ENCODE measurements around the gene CD248.
A peak's percentile ranks its signal among the peaks of the same experiment; 100 is the strongest.

CD248 gene

GRCh38 chr11:66275396-66275795 lies 41.4 kb downstream of the CD248 start:
- TF ChIP-seq CTCF (IDR thresholded peaks at IDR 0.05), result no peak
- Histone ChIP-seq H3K4me1 (peaks cover 0 to 24% (median 18%) of the 10 kb centered on the region in 4 donors), H3K27me3 (no peaks in the 10 kb centered on the region), H3K4me3 (no peak overlapping the region), H3K36me3 (peaks cover 28 to 55% (median 50%) of the 10 kb centered on the region in 3 donors), H3K9me3 (no peaks in the 10 kb centered on the region), H3K27ac (no peak overlapping the region)
- intact Hi-C loops (cut with DNase I; ENCODE audit: low total_unique reads), result no loop called here
- no peak for DNase-seq

DNA sequence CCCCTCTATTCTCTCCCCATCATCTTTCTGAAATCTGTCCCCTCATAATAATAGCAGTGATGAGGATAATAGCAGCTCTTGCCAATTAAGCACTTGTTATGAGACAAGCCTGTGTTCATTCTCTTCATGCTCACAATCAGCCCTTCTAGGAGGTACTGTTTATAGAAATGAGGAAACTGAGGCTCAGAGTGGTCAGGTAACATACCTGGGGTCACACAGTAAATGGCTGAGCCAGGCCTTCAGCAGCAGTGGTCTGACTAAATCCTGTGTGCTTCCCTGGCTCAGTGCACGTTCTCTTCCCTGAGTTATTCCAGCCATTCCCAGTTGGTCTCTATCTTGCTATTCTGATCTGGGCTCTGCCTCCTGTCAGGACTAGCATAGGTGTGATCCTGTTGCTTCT lies 42.6 kb downstream of the CD248 start:
- no peak overlapping the region for H3K27ac ChIP-seq
- intact Hi-C loops (cut with DNase I; ENCODE audit: low total_unique reads), result no loop called here
- H3K4me1 ChIP-seq, result peaks cover 0 to 35% (median 29%) of the 10 kb centered on the region in 4 donors

DNA sequence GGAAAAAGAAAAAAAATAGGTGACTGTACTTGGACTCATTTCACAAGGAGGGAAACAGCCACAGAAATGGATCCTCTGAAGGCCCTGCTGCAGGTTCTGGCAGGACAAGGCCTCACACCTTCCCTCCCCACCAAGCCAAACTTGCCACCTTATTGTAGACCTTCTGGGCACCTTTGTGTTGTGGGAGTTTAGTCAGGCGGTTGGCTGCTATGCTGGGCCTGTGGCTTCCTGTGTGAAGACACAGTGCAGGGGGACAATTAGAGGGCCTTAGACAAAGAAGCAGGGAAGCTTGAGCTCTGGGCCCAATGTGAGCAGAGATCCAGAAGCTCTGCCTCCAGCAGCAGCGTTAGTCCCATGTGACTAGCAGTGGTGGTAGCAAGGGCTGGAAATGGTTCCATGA lies 44.2 kb downstream of the CD248 start:
- H3K4me1 ChIP-seq, result peaks cover 0 to 24% (median 20%) of the 10 kb centered on the region in 4 donors
- intact Hi-C loops (cut with DNase I; ENCODE audit: low total_unique reads), result no loop called here
- no peaks in the 10 kb centered on the region for H3K27me3 ChIP-seq
- H3K9me3 ChIP-seq, result no peaks in the 10 kb centered on the region
- H3K36me3 ChIP-seq, result peaks cover 28 to 55% (median 50%) of the 10 kb centered on the region in 3 donors
- DNase-seq, result no peak
- no peak overlapping the region for H3K27ac ChIP-seq
- TF ChIP-seq CTCF (IDR thresholded peaks at IDR 0.05), result no peak
- no peak overlapping the region for H3K4me3 ChIP-seq

More for the DNA sequence above, 42.6 kb downstream of the CD248 start:
- H3K4me3 ChIP-seq, result no peak overlapping the region
- peaks cover 28 to 55% (median 50%) of the 10 kb centered on the region in 3 donors for H3K36me3 ChIP-seq
- no peak for DNase-seq
- H3K27me3 ChIP-seq, result no peaks in the 10 kb centered on the region
- H3K9me3 ChIP-seq, result no peaks in the 10 kb centered on the region
- TF ChIP-seq CTCF (IDR thresholded peaks at IDR 0.05), result no peak

- H3K27ac ChIP-seq, result no peak overlapping the region
- H3K4me3 ChIP-seq, result no peak overlapping the region
- H3K27me3 ChIP-seq, result no peaks in the 10 kb centered on the region
- DNase-seq, result no peak
- H3K4me1 ChIP-seq, result peaks cover 0 to 25% (median 21%) of the 10 kb centered on the region in 4 donors
- no peaks in the 10 kb centered on the region for H3K9me3 ChIP-seq
- intact Hi-C loops (cut with DNase I; ENCODE audit: low total_unique reads), result no loop called here
- peaks cover 28 to 55% (median 50%) of the 10 kb centered on the region in 3 donors for H3K36me3 ChIP-seq
- no peak for TF ChIP-seq CTCF (IDR thresholded peaks at IDR 0.05)
Observed at GRCh38 chr11:66271816-66272215, 45.0 kb downstream of the CD248 start.

GRCh38 chr11:66268952-66269905 lies 47.6 kb downstream of the CD248 start:
- Histone ChIP-seq H3K4me1 (peaks cover 0 to 33% (median 28%) of the 10 kb centered on the region in 4 donors), H3K9me3 (no peaks in the 10 kb centered on the region), H3K4me3 (peak overlapping the region; percentile 72 to 89), H3K36me3 (peaks cover 36 to 53% (median 41%) of the 10 kb centered on the region in 3 donors), H3K27ac (peak overlapping the region; percentile 92 to 95), H3K27me3 (no peaks in the 10 kb centered on the region)
- intact Hi-C loops (cut with DNase I; ENCODE audit: low total_unique reads), result no loop called here
- TF ChIP-seq CTCF (IDR thresholded peaks at IDR 0.05), result no peak
- peak in 1 of 2 donors; percentile 72 for DNase-seq

All from tibial artery (tissue), 4 donors.